SK-N-MC (cell line): ENCODE measurements around the gene MTMR3.

Experiments used
- EZH2 ChIP-seq: fragments of 200-600 bp; sonication (generic); IDR thresholded peaks from one replicate; pipeline ENCODE4 v1.6.1; 2017; ENCODE audit warnings: antibody characterized with exemption
- FOXP2 ChIP-seq: optimal IDR thresholded peaks from 2 replicates; pipeline ENCODE3; 2011; ENCODE audit warnings: mild to moderate bottlenecking, moderate library complexity; ENCODE audit not compliant: insufficient read depth; ENCODE audit errors: extremely low read length, control extremely low read depth
- POLR2AphosphoS5 ChIP-seq: IDR thresholded peaks from 2 replicates; pipeline ENCODE4 v1.6.1; 2012; ENCODE audit warnings: mild to moderate bottlenecking, low read depth, low read length, borderline replicate concordance

DNA sequence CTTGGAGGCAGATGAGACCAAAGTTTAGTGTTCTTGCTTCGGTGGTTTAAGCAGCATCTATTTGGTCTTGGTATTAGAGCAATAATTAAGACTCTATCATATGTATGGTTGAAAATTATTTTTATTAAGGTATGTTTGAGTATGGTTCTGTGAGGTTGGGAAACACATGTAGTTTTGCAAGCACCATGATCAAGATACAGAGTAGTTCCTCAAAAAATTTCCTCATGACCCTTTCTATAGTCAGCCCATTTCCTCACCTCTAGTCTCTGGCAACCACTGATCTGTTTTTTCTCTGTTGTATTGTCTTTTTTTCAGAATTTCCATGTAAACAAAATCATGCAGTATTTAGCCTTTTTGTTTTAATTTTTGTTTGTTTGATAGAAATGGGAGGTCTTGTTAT lies 18.4 kb downstream of the MTMR3 start:
- TF ChIP-seq POLR2AphosphoS5 = no peak
- TF ChIP-seq EZH2 = no peak
- no peak for TF ChIP-seq FOXP2
